ENCODE results near the gene NCR1.
"Not testable (repeated sequence)": the region's sequence is repeated elsewhere in the genome, so short reads cannot be mapped to it uniquely, and the experiment has no call there.

NCR1 gene

GRCh38 chr19:54905803-54906511 lies at the start of gene NCR1:
NCR1 (plus strand) TSS chr19:54906148; CDS start chr19:54906188, 40 bp downstream.
- peak; percentile 21 for DNase-seq

- DNase-seq, result not testable (repeated sequence)
Observed at GRCh38 chr19:54858476-54858875, 47.5 kb upstream of the NCR1 start.

GRCh38 chr19:54859421-54859820 lies 46.5 kb upstream of the NCR1 start:
- not testable (repeated sequence) for DNase-seq

GRCh38 chr19:54863459-54863858 lies 42.5 kb upstream of the NCR1 start:
- DNase-seq, result not testable (repeated sequence)

GRCh38 chr19:54871696-54872095 lies 34.3 kb upstream of the NCR1 start:
- no peak for DNase-seq

- DNase-seq, result no peak
Observed at GRCh38 chr19:54873990-54874389, 32.0 kb upstream of the NCR1 start, which contains the start of gene FCAR. FCAR (plus strand) TSS chr19:54874235; CDS start chr19:54874290, 55 bp downstream.

GRCh38 chr19:54875506-54875905 lies 30.4 kb upstream of the NCR1 start:
- DNase-seq, result peak; percentile 70

- DNase-seq, result no peak
Observed at GRCh38 chr19:54877471-54877870, 28.5 kb upstream of the NCR1 start.

GRCh38 chr19:54881884-54882283 lies 24.1 kb upstream of the NCR1 start:
- no peak for DNase-seq

- DNase-seq, result peak; percentile 40
Observed at GRCh38 chr19:54882758-54883157, 23.2 kb upstream of the NCR1 start.

GRCh38 chr19:54883228-54883627 lies 22.7 kb upstream of the NCR1 start:
- DNase-seq, result no peak

- no peak for DNase-seq
Observed at GRCh38 chr19:54888239-54888638, 17.7 kb upstream of the NCR1 start.

GRCh38 chr19:54889566-54889965 lies 16.4 kb upstream of the NCR1 start:
- DNase-seq, result no peak

GRCh38 chr19:54893406-54893805 lies 12.5 kb upstream of the NCR1 start:
- DNase-seq, result no peak

GRCh38 chr19:54894106-54894505 lies 11.8 kb upstream of the NCR1 start:
- not testable (repeated sequence) for DNase-seq

- no peak for DNase-seq
Observed at GRCh38 chr19:54896036-54896435, 9.9 kb upstream of the NCR1 start.

- not testable (repeated sequence) for DNase-seq
Observed at GRCh38 chr19:54898685-54899084, 7.3 kb upstream of the NCR1 start.

- not testable (repeated sequence) for DNase-seq
Observed at GRCh38 chr19:54899646-54900045, 6.3 kb upstream of the NCR1 start.

- not testable (repeated sequence) for DNase-seq
Observed at GRCh38 chr19:54901153-54901552, 4.8 kb upstream of the NCR1 start.

- DNase-seq, result no peak
Observed at GRCh38 chr19:54902061-54902460, 3.9 kb upstream of the NCR1 start.

GRCh38 chr19:54903303-54903702 lies 2.6 kb upstream of the NCR1 start:
- no peak for DNase-seq

GRCh38 chr19:54904261-54904660 lies 1.7 kb upstream of the NCR1 start:
- not testable (repeated sequence) for DNase-seq

GRCh38 chr19:54905421-54905802 lies 536 bp upstream of the NCR1 start:
- peak; percentile 38 for DNase-seq

- DNase-seq, result no peak
Observed at GRCh38 chr19:54906819-54907218, 871 bp downstream of the NCR1 start.

GRCh38 chr19:54907899-54908298 lies 2.0 kb downstream of the NCR1 start:
- DNase-seq, result not testable (repeated sequence)
